HepG2 (cell line): ENCODE results near the gene KIF3A. TPM values are rescaled to one million over a fixed set of nuclear protein-coding genes. Genes with fewer than 3 reads are reported as not detected.

ENCODE experiments used
- ATAC-seq: fragments of 200-7000 bp; cut with Tn5 transposase; 3 replicates; pipeline ENCODE4 v1.9.1; 2020; ENCODE audit warnings: mild to moderate bottlenecking, moderate library complexity
- BruUV-seq: library from RNA; stranded (reverse); fragments of 400-500 nt; replicated peaks from 2 replicates; lab custom pipeline; 2021; lab: Mats Ljungman, UMichigan
- CTCF ChIA-PET: fragments of 300-600 bp; formaldehyde crosslinking; extraction: SDS; loops from one replicate; lab custom pipeline; 2021; ENCODE audit warnings: low total read pairs, inconsistent platforms, low intra/inter-chr PET ratio; lab: Yijun Ruan, JAX
- POLR2A ChIA-PET: fragments of 350-600 bp; sonication (Branson Sonifier 250); formaldehyde crosslinking; loops from one replicate; lab custom pipeline; 2020; ENCODE audit warnings: antibody characterized with exemption, inconsistent platforms; lab: Yijun Ruan, JAX
- DNase-seq: peaks from one replicate; pipeline ENCODE4 v3.0.0-alpha.2; 2015; ENCODE audit warnings: low spot score
- FAIRE-seq: peaks from 3 replicates; lab custom pipeline; 2011; peaks lifted over from hg19 to GRCh38; lab: Jason Lieb, UNC
- H2AFZ ChIP-seq: one replicate; pipeline ENCODE4 v1.6.1; 2011; ENCODE audit warnings: low read length, inconsistent platforms
- H3K27ac ChIP-seq: fragments of 300-600 bp; 3 replicates; pipeline ENCODE4 v1.8.0; 2011; ENCODE audit warnings: mixed run types, mild to moderate bottlenecking, mixed read lengths, low read length, inconsistent platforms; ENCODE audit not compliant: insufficient read depth; ENCODE audit errors: extremely low read length
- H3K27me3 ChIP-seq, 2 experiments: fragments of 200-600 bp in 1 of 2; 2 replicates in 1 of 2; 3 replicates in 1 of 2; pipeline versions ENCODE4 v1.6.0 to v1.8.0; 2011; ENCODE audit warnings: low read length in 2 of 2, mild to moderate bottlenecking in 2 of 2, moderate library complexity in 2 of 2, inconsistent platforms in 1 of 2; ENCODE audit not compliant: insufficient read depth in 2 of 2, control insufficient read depth in 1 of 2
- H3K36me3 ChIP-seq, 2 experiments: fragments of 200-600 bp in 1 of 2; replicated peaks in 1 of 2; 2 replicates in 1 of 2; 3 replicates in 1 of 2; pipeline versions ENCODE4 v1.5.1 to v1.8.0; 2011; ENCODE audit warnings: low read length in 2 of 2, inconsistent platforms in 1 of 2; ENCODE audit not compliant: insufficient read depth in 2 of 2, control insufficient read depth in 1 of 2
- H3K4me1 ChIP-seq: 2 replicates; pipeline ENCODE4 v1.5.1; 2012; ENCODE audit warnings: low read length, inconsistent platforms; ENCODE audit not compliant: insufficient read depth
- H3K4me2 ChIP-seq: 2 replicates; pipeline ENCODE4 v1.6.0; 2011; ENCODE audit warnings: low read depth, low read length, inconsistent platforms
- H3K4me3 ChIP-seq, 3 experiments: fragments of 200-600 bp in 1 of 3; sonication (generic), shearing (Covaris generic) in 1 of 3; replicated peaks in 1 of 3; 2 replicates each; pipeline ENCODE4 v1.5.1; 2011 to 2016; ENCODE audit warnings: low read length in 3 of 3, inconsistent platforms in 2 of 3, low read depth in 2 of 3, mild to moderate bottlenecking in 2 of 3, control low read depth in 1 of 3, mixed read lengths in 1 of 3; ENCODE audit not compliant: insufficient read depth in 1 of 3
- H3K79me2 ChIP-seq: one replicate; pipeline ENCODE4 v1.6.1; 2011; ENCODE audit warnings: low read length, inconsistent platforms; ENCODE audit not compliant: insufficient read depth
- H3K9ac ChIP-seq: 2 replicates; pipeline ENCODE4 v1.6.0; 2011; ENCODE audit warnings: mild to moderate bottlenecking, low read depth, low read length, inconsistent platforms; ENCODE audit not compliant: insufficient read depth
- H3K9me3 ChIP-seq: 2 replicates; pipeline ENCODE4 v1.5.1; 2012; ENCODE audit warnings: mild to moderate bottlenecking, low read length
- H4K20me1 ChIP-seq: 2 replicates; pipeline ENCODE4 v1.6.0; 2011; ENCODE audit warnings: inconsistent platforms, mild to moderate bottlenecking, low read length, moderate library complexity; ENCODE audit not compliant: insufficient read depth
- JUN ChIP-seq: sonication (generic); formaldehyde crosslinking; IDR thresholded peaks from 2 replicates; pipeline ENCODE4 v1.4.0; 2020; ENCODE audit warnings: mild to moderate bottlenecking, missing genetic modification reagents
- KMT2A ChIP-seq: sonication (generic); formaldehyde crosslinking; IDR thresholded peaks from 2 replicates; pipeline ENCODE4 v1.4.0; 2020; ENCODE audit warnings: missing genetic modification reagents
- NFYB ChIP-seq: sonication (generic); formaldehyde crosslinking; IDR thresholded peaks from 2 replicates; pipeline ENCODE4 v1.4.0; 2020; ENCODE audit warnings: missing genetic modification reagents
- RFXAP ChIP-seq: sonication (generic); formaldehyde crosslinking; IDR thresholded peaks from 2 replicates; pipeline ENCODE4 v1.4.0; 2020; ENCODE audit warnings: missing genetic modification reagents, borderline replicate concordance
- ZBTB38 ChIP-seq: sonication (generic); formaldehyde crosslinking; IDR thresholded peaks from 2 replicates; pipeline ENCODE4 v1.5.1; 2020; ENCODE audit warnings: mild to moderate bottlenecking, missing genetic modification reagents
- ZNF292 ChIP-seq: sonication (generic); formaldehyde crosslinking; IDR thresholded peaks from 2 replicates; pipeline ENCODE4 v1.8.1; 2022; ENCODE audit warnings: mild to moderate bottlenecking, low read depth, missing genetic modification reagents, borderline replicate concordance
- ZNF430 ChIP-seq: sonication (generic); formaldehyde crosslinking; IDR thresholded peaks from 2 replicates; pipeline ENCODE4 v1.9.0; 2021; ENCODE audit warnings: mild to moderate bottlenecking, missing genetic modification reagents
- ZNF839 ChIP-seq: sonication (generic); formaldehyde crosslinking; IDR thresholded peaks from 2 replicates; pipeline ENCODE4 v1.4.0; 2020; ENCODE audit warnings: missing genetic modification reagents, mild to moderate bottlenecking, borderline replicate concordance
- WGBS: methylation state at CpG from one replicate; pipeline ENCODE4 v1.1.6; 2017; ENCODE audit warnings: low lambda C conversion rate; 5-methylcytosine and 5-hydroxymethylcytosine counted together
- in situ Hi-C: cut with HindIII; loops from 2 replicates; pipeline ENCODE4 v1.10.0; 2017; ENCODE audit warnings: low pct_unique_long_range_greater_than_20kb; ENCODE audit not compliant: extremely low pct_ligation_motif_present
- intact Hi-C: fragments of 100-400 bp; cut with micrococcal nuclease; formaldehyde crosslinking; loops from one replicate; pipeline ENCODE4 v1.10.0; 2022; ENCODE audit not compliant: unreplicated experiment
- polyA plus RNA-seq, 8 experiments: library from polyadenylated mRNA; depleted of rRNA in 3 of 8; stranded (reverse) in 7 of 8; unstranded in 1 of 8; fragments of >200 nt; fragmentation: Illumina TruSeq in 4 of 8; extraction: Trizol in 4 of 8; gene quantifications; 2 replicates each; pipeline versions ENCODE4 v1.2.1 to v1.2.3, GENCODE V29; 2011 to 2016; ENCODE audit warnings: low read depth in 4 of 8, missing spikeins in 1 of 8, mixed read lengths in 1 of 8; ENCODE audit not compliant: insufficient read depth in 1 of 8
- total RNA-seq, 5 experiments: library from RNA; depleted of rRNA; stranded (reverse); fragments of >200 nt; fragmentation: Illumina TruSeq; extraction: Trizol; gene quantifications; 2 replicates each; pipeline ENCODE4 v1.2.3, GENCODE V29; 2016; ENCODE audit warnings: low read depth in 1 of 5
- TF ChIP-seq, protein P1 (sequence below): sonication (generic); formaldehyde crosslinking; IDR thresholded peaks from 2 replicates; pipeline ENCODE4 v1.4.0; 2020; ENCODE audit warnings: missing genetic modification reagents

KIF3A gene
- total and polyA plus RNA-seq, 2 of the 13 experiments (the other 11 are each of a cell fraction or from before 2014, with no cell fraction given), result 2.3 to 8.4 TPM

DNA sequence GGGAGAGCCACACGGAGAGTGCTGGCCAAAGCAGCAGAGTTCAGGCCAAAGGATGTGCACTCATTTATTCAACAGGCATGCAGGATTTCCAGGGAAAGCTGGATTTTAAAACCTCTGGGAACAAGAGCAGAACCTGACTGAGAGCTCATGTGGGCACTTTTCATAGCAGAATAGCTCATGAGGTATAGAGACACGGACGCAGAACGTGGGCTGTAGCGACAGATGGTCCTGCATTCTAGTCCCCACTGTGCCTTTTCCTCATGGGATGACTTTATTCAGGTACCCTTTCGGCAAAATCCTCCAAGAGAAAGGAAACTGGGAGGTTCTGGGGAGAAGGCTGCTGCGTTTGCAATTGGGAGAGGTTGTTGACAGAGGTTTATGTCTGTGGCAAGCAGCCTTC lies 58.2 kb downstream of the KIF3A start:
- FAIRE-seq, result no peak
- H3K27ac ChIP-seq, result no peak overlapping the region
- CTCF ChIA-PET, result no interaction called here

DNA sequence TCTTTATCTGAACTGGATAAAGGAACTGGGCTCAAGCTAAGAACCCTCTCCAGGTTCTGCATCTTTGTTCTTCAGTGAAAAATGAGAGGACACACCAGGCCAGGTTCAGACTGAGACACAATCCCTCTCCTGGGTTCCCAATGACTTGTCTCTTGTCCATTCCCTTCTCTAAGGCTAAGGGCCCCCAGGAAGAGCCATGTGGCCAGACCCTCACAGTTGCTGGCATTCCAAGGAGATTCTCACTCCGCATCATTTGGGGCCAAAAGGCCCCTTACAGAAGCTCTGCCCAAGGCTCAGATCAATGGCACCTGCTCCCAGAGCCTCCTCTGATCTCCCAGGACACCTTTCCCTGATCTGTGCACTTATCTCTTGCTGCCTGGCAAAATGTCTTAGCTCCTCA lies 58.6 kb downstream of the KIF3A start:
- no peaks in the 10 kb centered on the region for H4K20me1 ChIP-seq
- H3K36me3 ChIP-seq, result no peaks in the 10 kb centered on the region
- H3K27me3 ChIP-seq, result peaks cover 1 to 11% of the 10 kb centered on the region in 2 experiments; a peak in 3 of 5 replicates
- DNase-seq (no peak), FAIRE-seq (no peak), ATAC-seq (no peak)
- 70% methylated on average over 1 of the region's 1 CpG for WGBS
- no peak overlapping the region for H3K9ac ChIP-seq
- H2AFZ ChIP-seq, result no peak overlapping the region
- TF ChIP-seq, protein P1, sequence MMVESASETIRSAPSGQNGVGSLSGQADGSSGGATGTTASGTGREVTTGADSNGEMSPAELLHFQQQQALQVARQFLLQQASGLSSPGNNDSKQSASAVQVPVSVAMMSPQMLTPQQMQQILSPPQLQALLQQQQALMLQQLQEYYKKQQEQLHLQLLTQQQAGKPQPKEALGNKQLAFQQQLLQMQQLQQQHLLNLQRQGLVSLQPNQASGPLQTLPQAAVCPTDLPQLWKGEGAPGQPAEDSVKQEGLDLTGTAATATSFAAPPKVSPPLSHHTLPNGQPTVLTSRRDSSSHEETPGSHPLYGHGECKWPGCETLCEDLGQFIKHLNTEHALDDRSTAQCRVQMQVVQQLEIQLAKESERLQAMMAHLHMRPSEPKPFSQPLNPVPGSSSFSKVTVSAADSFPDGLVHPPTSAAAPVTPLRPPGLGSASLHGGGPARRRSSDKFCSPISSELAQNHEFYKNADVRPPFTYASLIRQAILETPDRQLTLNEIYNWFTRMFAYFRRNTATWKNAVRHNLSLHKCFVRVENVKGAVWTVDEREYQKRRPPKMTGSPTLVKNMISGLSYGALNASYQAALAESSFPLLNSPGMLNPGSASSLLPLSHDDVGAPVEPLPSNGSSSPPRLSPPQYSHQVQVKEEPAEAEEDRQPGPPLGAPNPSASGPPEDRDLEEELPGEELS (CRISPR knock-in tag), result no peak
- TF ChIP-seq KMT2A (CRISPR knock-in tag) (no peak), ZNF839 (CRISPR knock-in tag) (no peak), JUN (CRISPR knock-in tag) (no peak)
- intact Hi-C loops, result loop anchor here (5.0 to 10.0 kb wide), 2 partner anchors 64 to 291 kb away; no protein-coding TSS in a partner anchor
- no peak overlapping the region for H3K4me2 ChIP-seq
- no TSS peak for BruUV-seq
- in situ Hi-C loops, result no loop called here
- H3K4me1 ChIP-seq, result peaks cover 35% of the 10 kb centered on the region
- H3K27ac ChIP-seq, result no peak overlapping the region
- H3K9me3 ChIP-seq, result no peaks in the 10 kb centered on the region
- no peak overlapping the region for H3K4me3 ChIP-seq
- ChIA-PET CTCF (no interaction called here), POLR2A (no interaction called here)
- H3K79me2 ChIP-seq, result no peaks in the 10 kb centered on the region

More for the DNA sequence above, 58.2 kb downstream of the KIF3A start:
- no TSS peak for BruUV-seq
- in situ Hi-C loops, result no loop called here
- TF ChIP-seq NFYB, result no peak
- no peak for TF ChIP-seq ZNF430 (CRISPR knock-in tag)
- no peak for TF ChIP-seq ZBTB38
- TF ChIP-seq RFXAP (CRISPR knock-in tag), result no peak
- TF ChIP-seq ZNF292 (CRISPR knock-in tag), result no peak
- H3K79me2 ChIP-seq, result no peaks in the 10 kb centered on the region
- no peaks in the 10 kb centered on the region for H3K36me3 ChIP-seq
- WGBS, result 55% methylated on average over 7 of the region's 7 CpGs
- peaks cover 34% of the 10 kb centered on the region for H3K4me1 ChIP-seq
- H4K20me1 ChIP-seq, result no peaks in the 10 kb centered on the region
- peaks cover 1 to 7% of the 10 kb centered on the region in 2 experiments; a peak in 3 of 5 replicates for H3K27me3 ChIP-seq
- H3K4me3 ChIP-seq, result no peak overlapping the region
- ATAC-seq (no peak), DNase-seq (no peak)
- H3K9ac ChIP-seq, result no peak overlapping the region
- H2AFZ ChIP-seq, result no peak overlapping the region
- no peak overlapping the region for H3K4me2 ChIP-seq
- intact Hi-C loops, result loop anchor here (5.0 to 10.0 kb wide), 2 partner anchors 64 to 292 kb away; no protein-coding TSS in a partner anchor
- H3K9me3 ChIP-seq, result no peaks in the 10 kb centered on the region
- POLR2A ChIA-PET, result no interaction called here
